Endothelial cell of umbilical vein (primary cell): ENCODE results near the gene ABCA2. TPM values are rescaled to one million over a fixed set of nuclear protein-coding genes. Genes with fewer than 3 reads are reported as not detected.

ENCODE experiments used
- BruUV-seq: library from RNA; stranded (reverse); fragments of 400-500 nt; replicated peaks from 2 replicates; lab custom pipeline; 2021; lab: Mats Ljungman, UMichigan
- CTCF ChIA-PET: fragments of 300-600, 350-600 bp; sonication (Branson Sonifier 250); formaldehyde crosslinking; loops from one replicate; lab custom pipeline; 2021; ENCODE audit warnings: antibody characterized with exemption, inconsistent platforms; lab: Charles Lee
- POLR2A ChIA-PET: fragments of 300-600, 350-600 bp; sonication (Branson Sonifier 250); formaldehyde crosslinking; loops from one replicate; lab custom pipeline; 2021; ENCODE audit warnings: antibody characterized with exemption, inconsistent platforms; lab: Charles Lee
- DNase-seq: peaks from one replicate; pipeline ENCODE4 v3.0.0-alpha.2; 2011; ENCODE audit warnings: low read depth, low spot score
- FAIRE-seq: peaks from 2 replicates; lab custom pipeline; 2011; peaks lifted over from hg19 to GRCh38; lab: Jason Lieb, UNC
- H2AFZ ChIP-seq: 2 replicates; pipeline ENCODE4 v1.6.0; 2012; ENCODE audit warnings: low read depth, low read length, control low read depth, inconsistent platforms
- H3K27ac ChIP-seq: 2 replicates; pipeline ENCODE4 v1.5.1; 2011; ENCODE audit warnings: low read depth, mild to moderate bottlenecking, control low read depth, low read length, moderate library complexity; ENCODE audit not compliant: insufficient read depth
- H3K27me3 ChIP-seq, 2 experiments: 2 replicates each; pipeline versions ENCODE4 v1.6.0 to v1.6.1; 2011; ENCODE audit warnings: low read length in 2 of 2, mixed read lengths in 1 of 2; ENCODE audit not compliant: control insufficient read depth in 2 of 2, insufficient read depth in 2 of 2
- H3K36me3 ChIP-seq, 2 experiments: 2 replicates in 1 of 2; 3 replicates in 1 of 2; pipeline ENCODE4 v1.5.1; 2011; ENCODE audit warnings: low read length in 2 of 2, mild to moderate bottlenecking in 1 of 2, moderate library complexity in 1 of 2; ENCODE audit not compliant: control insufficient read depth in 2 of 2, insufficient read depth in 2 of 2; ENCODE audit errors: extremely low read depth in 1 of 2
- H3K4me1 ChIP-seq: 3 replicates; pipeline ENCODE4 v1.5.1; 2011; ENCODE audit warnings: mild to moderate bottlenecking, low read length; ENCODE audit not compliant: control insufficient read depth, insufficient read depth; ENCODE audit errors: extremely low read depth
- H3K4me2 ChIP-seq: 2 replicates; pipeline ENCODE4 v1.6.1; 2011; ENCODE audit warnings: low read length, control low read depth, mixed read lengths; ENCODE audit not compliant: insufficient read depth
- H3K4me3 ChIP-seq, 3 experiments: fragments of 200-600 bp in 1 of 3; sonication (generic), shearing (Covaris generic) in 1 of 3; replicated peaks in 1 of 3; 2 replicates each; pipeline ENCODE4 v1.5.1; 2011 to 2016; ENCODE audit warnings: control low read depth in 3 of 3, low read length in 3 of 3, mild to moderate bottlenecking in 2 of 3, inconsistent platforms in 1 of 3, low read depth in 1 of 3, moderate library complexity in 1 of 3; ENCODE audit not compliant: insufficient read depth in 1 of 3
- H3K79me2 ChIP-seq: 2 replicates; pipeline ENCODE4 v1.6.0; 2012; ENCODE audit warnings: low read length, inconsistent platforms; ENCODE audit not compliant: control insufficient read depth, insufficient read depth
- H3K9ac ChIP-seq: replicated peaks from 2 replicates; pipeline ENCODE3; 2011; ENCODE audit warnings: low read length, control low read depth; ENCODE audit not compliant: insufficient read depth; ENCODE audit errors: extremely low read depth
- H3K9me1 ChIP-seq: replicated peaks from 3 replicates; pipeline ENCODE4 v1.6.0; 2011; ENCODE audit warnings: mild to moderate bottlenecking, low read length; ENCODE audit not compliant: control insufficient read depth, insufficient read depth; ENCODE audit errors: extremely low read depth
- H3K9me3 ChIP-seq: replicated peaks from 2 replicates; pipeline ENCODE4 v1.5.1; 2012; ENCODE audit warnings: low read length, inconsistent platforms; ENCODE audit not compliant: control insufficient read depth, insufficient read depth
- H4K20me1 ChIP-seq: replicated peaks from 2 replicates; pipeline ENCODE3; 2011; ENCODE audit warnings: mild to moderate bottlenecking, low read length; ENCODE audit not compliant: control insufficient read depth, insufficient read depth; ENCODE audit errors: extremely low read depth
- CTCF ChIP-seq, 2 donors: IDR thresholded peaks; 1 replicate in 1 of 2; 2 replicates in 1 of 2; pipeline ENCODE4 v1.5.1; 2011; ENCODE audit warnings: low read length in 2 of 2, mild to moderate bottlenecking in 2 of 2, moderate library complexity in 2 of 2, control low read depth in 1 of 2, inconsistent platforms in 1 of 2, low read depth in 1 of 2; ENCODE audit not compliant: insufficient read depth in 1 of 2; ENCODE audit errors: extremely low read depth in 1 of 2
- EZH2 ChIP-seq: IDR thresholded peaks from 2 replicates; pipeline ENCODE4 v1.6.1; 2012; ENCODE audit warnings: borderline replicate concordance, low read depth, mild to moderate bottlenecking, moderate library complexity, low read length, inconsistent platforms; ENCODE audit not compliant: severe bottlenecking
- FOS ChIP-seq: IDR thresholded peaks from 2 replicates; pipeline ENCODE4 v1.6.1; 2011; ENCODE audit warnings: mild to moderate bottlenecking, low read length, moderate library complexity, borderline replicate concordance; ENCODE audit not compliant: insufficient read depth
- GATA2 ChIP-seq: IDR thresholded peaks from 2 replicates; pipeline ENCODE4 v1.7.0; 2011; ENCODE audit warnings: low read depth, mild to moderate bottlenecking, moderate library complexity, mixed read lengths, low read length; ENCODE audit not compliant: insufficient read length, insufficient read depth
- JUN ChIP-seq: IDR thresholded peaks from 2 replicates; pipeline ENCODE4 v1.6.1; 2011; ENCODE audit warnings: borderline replicate concordance, low read depth; ENCODE audit not compliant: insufficient read length, insufficient read depth
- MAX ChIP-seq: IDR thresholded peaks from 2 replicates; pipeline ENCODE4 v1.6.1; 2011; ENCODE audit not compliant: insufficient read depth, insufficient read length
- MYC ChIP-seq: IDR thresholded peaks from one replicate; pipeline ENCODE4 v1.6.1; 2011; ENCODE audit warnings: mild to moderate bottlenecking, low read depth, low read length
- POLR2A ChIP-seq: IDR thresholded peaks from 2 replicates; pipeline ENCODE4 v1.6.1; 2012; ENCODE audit warnings: low read depth, mild to moderate bottlenecking, control low read depth, low read length
- POLR2AphosphoS5 ChIP-seq: IDR thresholded peaks from 2 replicates; pipeline ENCODE4 v1.6.1; 2012; ENCODE audit warnings: low read depth, mild to moderate bottlenecking, control low read depth, low read length, moderate library complexity; ENCODE audit not compliant: insufficient read depth
- dilution Hi-C: fragments of 300-500 bp; cut with MboI; formaldehyde crosslinking; loops from one replicate; pipeline ENCODE4 v1.15.0; 2019; ENCODE audit warnings: low sequenced_read_pairs; ENCODE audit not compliant: extremely low pct_ligation_motif_present
- intact Hi-C: fragments of 100-400 bp; cut with micrococcal nuclease; formaldehyde crosslinking; loops from one replicate; pipeline ENCODE4 v1.10.0; 2022
- polyA plus RNA-seq, 4 experiments: library from polyadenylated mRNA; depleted of rRNA in 3 of 4; stranded (reverse) in 3 of 4; unstranded in 1 of 4; fragments of >200 nt; gene quantifications; 2 replicates each; pipeline versions ENCODE4 v1.2.1 to v1.2.3, GENCODE V29; 2011 to 2012; ENCODE audit warnings: missing spikeins in 1 of 4
- total RNA-seq: library from RNA; stranded (reverse); gene quantifications from 2 replicates; pipeline ENCODE4 v1.2.3, GENCODE V29; 2021

ABCA2 gene
- total and polyA plus RNA-seq, 2 donors (not counting 3 experiments of a cell fraction or from before 2014, with no cell fraction given) = 20.0 to 29.1 TPM

GRCh38 chr9:137070906-137071275 is 42.9 kb upstream of the ABCA2 start:
- no peaks in the 10 kb centered on the region for H3K9me1 ChIP-seq
- dilution Hi-C loops = no loop called here
- CTCF ChIA-PET = interaction anchor here (0.8 to 8.0 kb wide), 7 partner anchors 16 to 156 kb away, joined by 3 to 152 read pairs (median 5); partner anchors contain the start of genes ABCA2, MAN1B1, NPDC1 and RNF224
- FAIRE-seq (no peak), DNase-seq (no peak)
- intact Hi-C loops = no loop called here
- peak overlapping the region; percentile 53 for H2AFZ ChIP-seq
- peak overlapping the region; percentile 69 for H3K4me2 ChIP-seq
- BruUV-seq = no TSS peak
- H3K9ac ChIP-seq = no peak overlapping the region
- H3K79me2 ChIP-seq = peaks cover 9% of the 10 kb centered on the region
- no peak for TF ChIP-seq MAX
- TF ChIP-seq EZH2 = no peak
- TF ChIP-seq GATA2 = no peak
- no peak for TF ChIP-seq MYC
- TF ChIP-seq POLR2A = no peak
- no peak for TF ChIP-seq POLR2AphosphoS5
- no peak for TF ChIP-seq FOS
- no peak for TF ChIP-seq JUN
- TF ChIP-seq CTCF (IDR thresholded peaks at IDR 0.05; ENCODE audit: extremely low read depth in 1 of 2, insufficient read depth in 1 of 2, low read depth in 1 of 2, low read length in 2 of 2) = no peak
- H3K4me1 ChIP-seq = peaks cover 11% of the 10 kb centered on the region
- H3K4me3 ChIP-seq = peak overlapping the region; percentile 37 to 49 (median 39)
- POLR2A ChIA-PET = interaction anchor here (0.9 kb wide), 1 partner anchor 16 kb away, joined by 4 read pairs; the partner anchor contains the start of gene MAN1B1
- H3K27ac ChIP-seq = no peak overlapping the region
- no peaks in the 10 kb centered on the region for H3K9me3 ChIP-seq
- no peaks in the 10 kb centered on the region for H3K36me3 ChIP-seq
- H3K27me3 ChIP-seq = no peaks in the 10 kb centered on the region
- no peaks in the 10 kb centered on the region for H4K20me1 ChIP-seq
